ENCODE measurements around the gene DDX50.
"Not testable (repeated sequence)": the region's sequence is repeated elsewhere in the genome, so short reads cannot be mapped to it uniquely, and the experiment has no call there.

DDX50 gene

GRCh38 chr10:68901105-68901927 is at the start of gene DDX50:
TSS of gene DDX50 (plus strand) at chr10:68901315. CDS start at chr10:68901385, 70 bp downstream.
- DNase-seq, result peak; percentile 97

- no peak for DNase-seq
These were observed 44.8 kb upstream of the DDX50 start for GRCh38 chr10:68856352-68856751.

DNA sequence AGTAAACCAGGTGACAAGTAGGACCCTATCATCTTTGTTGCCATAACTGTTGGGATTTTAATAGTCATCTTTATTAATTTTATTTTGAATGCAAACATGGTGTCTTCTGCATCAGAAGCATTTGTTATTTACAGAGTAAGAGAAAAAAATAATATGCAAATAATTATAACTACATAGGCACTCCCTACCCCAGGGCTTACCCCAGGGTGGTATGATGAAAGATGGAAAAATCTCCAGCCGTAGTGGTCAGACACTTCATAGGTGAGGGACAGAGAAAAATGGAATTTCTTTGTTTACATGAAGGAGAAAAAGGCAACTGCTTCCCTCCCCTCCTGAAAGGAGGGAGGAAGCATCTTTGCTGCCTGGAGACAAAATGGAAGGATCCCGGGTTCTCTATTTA is 44.1 kb upstream of the DDX50 start:
- no peak for DNase-seq

DNA sequence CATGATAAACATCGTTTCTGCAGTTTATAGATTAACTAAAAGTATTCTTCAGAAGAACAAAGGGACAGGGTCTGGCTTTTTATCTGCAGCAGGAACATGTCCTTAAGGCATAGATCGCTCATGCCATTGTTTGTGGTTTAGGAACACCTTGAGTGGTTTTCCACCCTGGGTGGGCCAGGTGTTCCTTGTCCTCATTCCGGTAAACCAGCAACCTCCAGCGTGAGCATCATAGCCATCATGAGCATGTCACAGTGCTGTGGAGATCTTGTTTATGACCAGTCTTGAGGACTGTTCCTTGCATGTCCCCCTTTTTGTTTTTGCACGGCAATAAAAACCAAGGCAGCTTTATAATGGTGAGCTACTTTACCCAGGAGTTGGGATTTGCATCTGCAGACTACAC is 39.9 kb upstream of the DDX50 start:
- no peak for DNase-seq

DNA sequence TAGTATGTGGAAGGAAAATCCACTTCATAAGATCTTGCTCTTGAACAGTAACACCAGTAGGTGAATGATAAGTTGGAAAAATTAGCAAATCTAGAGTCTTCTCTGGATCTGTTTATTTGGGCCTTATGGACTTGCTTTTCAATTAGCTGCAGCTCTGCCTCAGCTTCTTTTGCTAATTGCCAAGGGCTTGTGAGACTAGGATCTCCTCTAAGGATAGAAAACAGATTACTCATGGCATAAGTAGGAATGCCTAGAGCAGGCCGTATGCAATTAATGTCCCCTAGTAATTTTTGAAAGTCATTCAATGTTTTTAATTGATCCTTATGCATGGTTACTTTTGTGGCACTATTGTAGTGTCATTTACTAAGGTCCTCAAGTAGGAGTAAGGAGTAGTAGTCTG is 36.5 kb upstream of the DDX50 start:
- DNase-seq, result no peak

GRCh38 chr10:68868173-68868572 is 32.9 kb upstream of the DDX50 start:
- not testable (repeated sequence) for DNase-seq

- DNase-seq, result no peak
These were observed 31.5 kb upstream of the DDX50 start for GRCh38 chr10:68869623-68870022.

DNA sequence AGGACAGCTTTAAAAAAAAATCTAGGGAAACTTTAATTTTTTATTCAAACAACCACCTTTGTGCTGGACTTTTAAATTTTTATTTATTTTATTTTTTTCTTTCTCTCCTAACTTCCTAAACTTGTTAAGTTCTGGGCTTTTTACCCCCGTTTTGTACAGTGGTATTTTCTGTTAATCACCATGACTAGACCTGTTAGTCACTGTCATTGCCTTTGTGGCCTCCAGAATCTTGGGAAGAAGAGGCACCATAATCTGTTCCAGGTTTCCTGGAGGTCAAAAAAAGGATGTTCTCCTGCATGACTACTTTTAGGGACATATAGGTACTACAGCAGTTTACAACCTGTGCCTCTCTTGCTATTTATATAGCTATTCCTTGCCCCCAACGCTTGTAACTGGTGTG is 31.1 kb upstream of the DDX50 start:
- no peak for DNase-seq

GRCh38 chr10:68870545-68871104 is 30.5 kb upstream of the DDX50 start:
- DNase-seq, result no peak

- DNase-seq, result no peak
These were observed 29.9 kb upstream of the DDX50 start for GRCh38 chr10:68871105-68871711.

DNA sequence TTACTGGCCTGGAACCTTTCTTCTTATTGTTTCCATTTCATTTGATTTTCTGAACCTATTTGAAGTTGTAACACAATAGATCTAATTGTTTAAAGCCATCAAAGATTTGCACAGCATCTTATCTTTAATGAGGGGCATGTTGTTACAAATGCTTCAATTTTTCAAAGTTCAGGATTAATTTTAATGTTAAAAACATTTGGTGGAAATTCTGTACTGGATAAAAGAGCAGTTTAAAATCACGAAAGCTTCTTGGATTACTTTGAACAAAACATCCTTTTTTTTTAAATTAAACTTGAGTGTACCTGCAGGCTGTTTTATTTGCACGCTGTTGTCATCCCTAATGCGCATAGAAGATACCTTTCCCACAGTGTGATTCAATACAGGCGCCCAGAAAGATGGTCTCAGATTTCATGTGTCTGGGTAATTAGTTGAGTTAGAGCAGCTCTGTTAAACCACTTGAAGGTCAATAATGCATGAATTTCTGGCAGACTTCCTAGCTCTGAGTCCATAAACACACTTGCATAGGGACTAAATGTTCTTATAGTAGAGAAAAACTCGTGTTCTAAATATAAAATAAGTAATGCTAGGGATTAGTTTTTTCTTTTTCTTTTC is 29.3 kb upstream of the DDX50 start:
- no peak for DNase-seq

DNA sequence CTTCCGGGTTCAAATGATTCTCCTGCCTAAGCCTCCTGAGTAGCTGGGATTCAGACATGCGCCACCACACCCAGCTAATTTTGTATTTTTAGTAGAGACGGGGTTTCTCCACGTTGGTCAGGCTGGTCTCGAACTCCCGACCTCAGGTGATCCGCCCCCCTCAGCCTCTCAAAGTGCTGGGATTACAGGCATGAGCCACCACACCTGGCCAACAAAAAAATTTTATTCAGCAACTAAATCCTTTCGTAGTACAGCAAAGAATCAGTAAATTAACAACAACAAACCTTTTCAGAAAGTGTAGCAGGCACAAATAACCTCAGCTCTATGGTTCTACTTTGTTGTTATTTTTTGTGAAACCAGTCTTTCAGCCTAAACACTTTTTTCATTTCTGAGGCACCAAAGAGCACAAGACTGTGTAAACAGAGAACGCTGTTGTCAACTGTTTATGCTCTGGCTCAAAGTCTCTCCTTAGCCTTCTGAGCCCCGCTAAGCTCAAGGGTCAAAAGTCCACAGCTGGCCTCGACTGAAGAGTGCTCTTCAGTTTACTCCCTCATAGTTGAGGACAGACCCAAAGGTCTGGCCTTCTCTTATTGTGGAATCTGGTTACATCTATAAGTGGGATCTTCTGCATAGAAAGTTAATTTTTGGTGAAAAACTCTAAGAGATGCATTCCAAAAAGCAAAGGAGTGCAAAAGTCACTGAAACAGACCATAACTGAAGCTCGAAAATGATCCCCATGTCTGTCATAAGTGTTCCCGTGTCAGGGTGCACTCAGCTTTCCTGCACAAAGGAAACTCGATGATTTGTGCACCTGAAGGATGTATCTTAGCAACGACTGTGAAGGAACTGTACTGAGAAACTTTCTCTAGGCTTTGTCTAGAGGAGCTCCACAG is 24.6 kb upstream of the DDX50 start:
- DNase-seq, result no peak

DNA sequence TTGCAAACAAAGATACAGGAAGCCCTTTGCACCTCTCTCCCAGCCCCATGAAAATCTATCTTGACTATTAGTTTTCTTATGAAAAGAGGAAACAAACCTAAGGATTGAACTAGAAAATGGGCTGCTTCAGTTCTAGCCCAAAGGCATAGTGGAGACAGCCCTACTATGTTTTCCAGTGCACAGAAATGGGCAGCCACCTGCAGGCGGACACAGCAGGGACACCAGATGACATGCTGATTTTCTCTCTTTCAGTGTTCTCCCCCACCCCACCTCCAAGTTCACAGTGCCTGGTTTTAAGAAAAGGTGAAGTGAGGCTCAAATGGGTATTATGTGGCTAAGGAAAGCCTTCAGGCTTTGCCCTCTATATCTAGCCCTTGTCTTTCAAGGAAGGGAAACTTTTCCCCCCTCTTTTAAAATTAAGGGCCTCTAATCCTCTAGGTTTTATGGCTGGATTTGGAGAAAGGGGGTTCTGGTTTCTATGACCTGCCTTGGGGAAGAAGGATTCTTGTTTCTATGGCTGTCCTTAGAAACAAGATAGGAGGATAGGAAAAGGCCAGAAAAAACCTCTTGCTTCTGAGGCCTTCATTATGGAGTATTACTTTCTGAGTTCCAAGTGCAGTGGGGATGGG is 23.5 kb upstream of the DDX50 start:
- no peak for DNase-seq

DNA sequence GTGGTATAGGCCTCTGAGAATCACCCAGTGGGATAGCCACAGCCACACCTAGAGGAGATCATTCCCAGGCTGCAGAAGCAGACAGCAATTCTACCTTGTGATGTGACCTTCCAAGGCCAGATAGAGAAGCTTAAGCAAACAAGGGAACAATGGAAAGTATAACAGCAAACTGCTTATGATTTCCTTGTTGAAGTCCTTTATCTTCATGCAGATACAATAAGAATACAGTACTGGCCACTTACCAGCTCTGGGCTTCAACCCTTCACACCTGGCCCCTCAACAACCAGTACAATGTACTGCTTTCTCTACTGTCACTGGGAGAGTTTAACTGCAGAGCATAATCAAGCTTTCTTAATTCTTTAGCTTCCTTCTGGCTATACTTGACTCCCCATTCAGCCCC is 22.6 kb upstream of the DDX50 start:
- no peak for DNase-seq

GRCh38 chr10:68879628-68880027 is 21.5 kb upstream of the DDX50 start:
- DNase-seq, result no peak

DNA sequence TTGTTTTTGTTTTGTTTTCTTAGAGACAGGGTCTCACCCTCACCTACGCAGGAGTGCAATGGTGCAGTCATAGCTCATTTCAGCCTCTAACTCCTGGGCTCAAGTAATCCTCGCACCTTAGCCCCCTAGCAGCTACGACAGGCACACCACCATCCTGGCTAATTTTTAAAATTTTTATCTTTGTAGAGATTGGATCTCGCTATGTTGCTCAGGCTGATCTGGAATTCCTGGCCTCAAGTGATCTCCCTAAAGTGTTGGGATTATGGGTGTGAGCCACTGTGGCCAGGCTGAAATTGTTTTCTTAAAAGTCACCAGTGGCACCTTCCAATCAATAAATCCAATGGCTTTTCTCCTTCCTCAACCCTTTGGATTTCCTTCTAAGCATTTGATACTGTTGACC is 20.9 kb upstream of the DDX50 start:
- DNase-seq, result no peak

DNA sequence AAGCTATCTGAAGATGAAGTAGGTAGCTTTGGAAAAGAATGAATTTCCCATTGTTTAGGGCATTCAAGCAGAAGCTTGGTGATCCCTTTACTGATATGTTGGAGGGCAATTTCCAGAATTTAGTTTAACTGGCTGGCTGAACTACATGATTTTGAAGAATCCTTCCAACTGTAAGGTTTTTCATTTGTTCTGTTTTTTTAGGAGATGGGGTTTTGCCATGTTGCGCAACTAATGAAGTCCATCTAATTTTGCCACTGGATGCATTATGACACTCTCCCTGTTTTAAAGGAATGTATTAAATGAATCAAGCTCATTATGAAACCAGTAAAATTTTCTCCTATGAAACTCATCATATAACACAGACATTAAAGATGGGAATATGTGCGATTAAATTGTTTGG is 6.1 kb upstream of the DDX50 start:
- DNase-seq, result no peak

- DNase-seq, result peak; percentile 34
These were observed 3.8 kb upstream of the DDX50 start for GRCh38 chr10:68897336-68897741.

DNA sequence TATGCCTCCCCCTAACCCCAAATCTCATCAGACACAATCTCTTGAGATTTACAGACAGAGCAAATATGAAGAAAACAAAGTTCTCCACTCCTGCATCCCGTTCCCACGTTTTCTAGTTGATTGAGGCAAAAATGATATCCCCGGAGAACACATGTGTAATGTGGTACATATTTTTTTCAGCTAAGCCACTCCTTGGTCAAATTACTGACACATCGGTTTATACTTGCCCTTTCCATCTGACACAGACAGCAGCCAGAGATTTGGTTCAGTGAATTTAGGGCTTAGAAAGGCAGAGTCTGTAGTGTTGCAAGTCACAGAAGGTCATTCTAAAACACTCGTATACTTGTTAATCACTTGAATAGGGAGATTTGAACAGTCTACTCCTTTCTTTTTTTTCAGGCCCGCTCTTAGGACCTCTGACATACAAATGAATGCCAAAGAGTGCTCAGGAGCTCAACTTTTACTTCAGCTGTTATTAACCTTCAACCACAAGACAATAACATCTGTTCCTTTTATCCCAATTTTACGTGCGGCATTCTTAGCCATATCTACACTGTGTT is 1.8 kb upstream of the DDX50 start:
- DNase-seq, result no peak

DNA sequence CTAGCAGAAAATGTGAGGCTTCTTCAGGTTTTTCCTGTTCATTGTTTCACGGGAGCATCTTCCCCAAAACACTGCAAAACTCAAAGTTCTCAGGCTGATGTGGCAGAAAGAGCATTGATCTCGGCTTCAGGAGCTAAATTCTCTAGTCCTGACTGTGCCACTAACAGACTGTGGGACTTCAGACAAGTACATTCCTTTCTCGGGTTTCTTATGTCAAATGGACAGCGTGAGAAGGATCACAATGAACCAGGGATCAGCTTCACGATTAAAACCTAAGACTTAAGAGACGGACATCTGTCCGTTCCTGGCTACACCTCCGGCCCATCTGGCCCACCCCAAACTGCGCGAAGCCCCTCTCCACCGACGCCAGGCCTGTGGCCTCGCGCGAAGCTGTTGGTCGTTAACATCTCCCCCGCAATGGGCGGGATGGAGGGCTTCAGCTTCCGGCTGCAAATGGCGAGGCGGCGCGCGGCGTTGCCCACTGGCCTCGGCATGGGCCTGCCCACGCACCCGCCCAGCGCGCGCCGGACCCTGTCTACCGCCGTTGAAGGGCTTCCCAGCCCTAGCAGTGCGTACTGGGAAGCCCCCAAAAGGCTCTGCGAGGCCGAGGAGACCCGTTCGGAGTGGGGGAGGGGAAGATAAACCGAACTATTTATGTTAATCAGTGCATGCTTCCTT is 549 bp upstream of the DDX50 start:
- DNase-seq, result no peak

DNA sequence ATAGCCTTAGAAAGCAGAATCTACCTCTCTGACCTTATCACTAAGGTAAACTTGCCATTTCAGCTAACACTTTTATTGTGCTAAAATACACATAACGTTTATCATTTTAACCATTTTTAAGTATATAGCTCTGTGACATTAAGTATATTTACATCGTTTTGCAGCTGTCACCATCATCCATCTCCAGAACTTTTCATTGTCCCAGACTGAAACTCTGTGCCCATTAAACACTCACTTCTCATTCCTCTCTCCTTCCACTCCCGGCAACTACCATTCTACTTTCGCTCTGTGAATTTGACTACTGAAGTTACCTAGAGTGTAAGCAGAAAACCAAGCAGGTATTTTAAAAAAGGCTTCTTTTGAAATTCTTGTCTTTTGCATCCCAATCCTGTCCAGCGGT is 1.3 kb downstream of the DDX50 start:
- no peak for DNase-seq
